Amniotic epithelial cell (primary cell): ENCODE data around the gene CRISP2.
"Not testable (repeated sequence)": the region's sequence is repeated elsewhere in the genome, so short reads cannot be mapped to it uniquely, and the experiment has no call there.

ENCODE experiments used
- DNase-seq: peaks from one replicate; pipeline ENCODE4 v3.0.0-alpha.2; 2010; ENCODE audit warnings: low read depth

The CRISP2 gene, protein sequence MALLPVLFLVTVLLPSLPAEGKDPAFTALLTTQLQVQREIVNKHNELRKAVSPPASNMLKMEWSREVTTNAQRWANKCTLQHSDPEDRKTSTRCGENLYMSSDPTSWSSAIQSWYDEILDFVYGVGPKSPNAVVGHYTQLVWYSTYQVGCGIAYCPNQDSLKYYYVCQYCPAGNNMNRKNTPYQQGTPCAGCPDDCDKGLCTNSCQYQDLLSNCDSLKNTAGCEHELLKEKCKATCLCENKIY

DNA sequence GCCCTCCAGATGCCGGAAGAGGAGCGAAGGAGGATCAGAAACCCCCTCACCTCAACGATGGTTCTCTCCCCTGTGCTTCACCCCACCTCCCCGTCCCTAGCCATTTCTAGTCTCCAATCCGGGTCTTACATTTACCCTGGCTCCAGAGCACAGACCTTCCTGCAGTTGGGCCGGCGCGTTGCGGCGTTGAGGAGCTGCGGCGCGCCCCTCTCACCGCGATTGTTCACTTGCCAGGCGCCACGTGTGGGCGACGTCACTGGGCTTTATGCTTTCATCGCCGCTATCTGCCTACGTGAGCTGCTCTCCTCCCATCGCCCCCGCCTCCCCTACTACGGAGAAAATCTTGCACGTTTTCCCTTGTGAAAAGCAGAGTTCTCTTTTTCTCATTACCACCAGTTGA lies at the start of gene CRISP2:
CRISP2 (minus strand) TSS at position 198 of the 400 bp plus-strand sequence. CDS start 4,347 bp downstream, outside the sequence.
- peak; percentile 6 for DNase-seq

DNA sequence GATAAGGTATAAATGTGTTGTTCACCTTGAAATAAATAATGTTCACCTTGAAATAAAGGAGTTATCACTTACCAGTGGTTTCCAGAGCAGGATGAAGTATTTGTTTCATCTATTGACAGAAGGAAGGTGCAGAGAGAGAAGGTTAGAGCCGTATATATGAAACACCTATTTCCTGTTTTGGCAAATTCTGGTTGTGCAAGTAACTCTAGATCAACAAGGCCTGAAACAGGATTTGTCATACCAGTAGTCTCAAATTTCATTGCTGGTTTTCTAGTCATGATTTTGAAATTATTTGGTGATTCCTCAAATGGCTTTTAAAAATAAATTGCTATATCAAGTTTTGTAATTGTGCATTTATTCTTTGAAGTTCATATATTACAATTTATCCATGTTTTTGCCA lies 30.9 kb upstream of the CRISP2 start, which contains the start of gene CRISP3:
CRISP3 (minus strand) TSS at position 130 of the 400 bp plus-strand sequence; CDS start at position 109, 21 bp downstream.
- DNase-seq = no peak

DNA sequence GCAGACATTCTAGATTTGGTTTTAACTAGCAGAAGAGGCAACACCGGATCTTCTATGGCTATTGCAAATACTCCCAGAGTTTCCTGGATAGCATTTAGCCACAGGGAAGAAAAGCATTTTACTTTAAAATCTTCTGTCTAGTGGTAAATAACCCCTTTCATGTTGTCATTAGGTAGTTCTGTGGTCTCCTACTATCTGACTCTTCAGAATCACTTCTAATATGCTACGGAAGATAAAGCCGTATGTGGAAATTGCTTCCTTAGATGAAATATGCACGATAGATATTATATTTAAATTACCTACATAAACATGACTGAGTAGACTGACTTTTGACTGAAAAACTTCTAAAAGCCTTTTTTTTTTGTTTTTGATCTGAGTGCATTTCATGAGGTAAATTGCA lies 30.1 kb upstream of the CRISP2 start:
- DNase-seq = no peak

DNA sequence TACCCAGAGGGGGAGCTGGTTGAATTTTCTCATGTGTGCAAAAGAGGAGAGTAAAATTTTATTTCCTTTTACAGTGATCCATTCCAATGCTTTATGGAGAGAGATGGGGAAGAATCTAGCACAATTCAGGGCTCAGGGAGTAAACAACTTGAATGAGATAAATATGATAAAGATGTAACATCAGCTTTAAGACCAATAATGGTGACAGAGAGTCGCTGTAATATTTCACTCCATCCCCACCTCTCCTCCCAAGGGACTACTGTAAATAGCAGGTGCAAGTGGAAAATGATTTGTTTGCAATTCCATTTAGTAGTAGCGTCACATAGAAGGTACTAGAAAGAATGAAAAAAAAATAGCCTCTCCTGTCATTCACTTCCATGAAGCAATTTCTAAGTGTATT lies 26.1 kb upstream of the CRISP2 start:
- no peak for DNase-seq

DNA sequence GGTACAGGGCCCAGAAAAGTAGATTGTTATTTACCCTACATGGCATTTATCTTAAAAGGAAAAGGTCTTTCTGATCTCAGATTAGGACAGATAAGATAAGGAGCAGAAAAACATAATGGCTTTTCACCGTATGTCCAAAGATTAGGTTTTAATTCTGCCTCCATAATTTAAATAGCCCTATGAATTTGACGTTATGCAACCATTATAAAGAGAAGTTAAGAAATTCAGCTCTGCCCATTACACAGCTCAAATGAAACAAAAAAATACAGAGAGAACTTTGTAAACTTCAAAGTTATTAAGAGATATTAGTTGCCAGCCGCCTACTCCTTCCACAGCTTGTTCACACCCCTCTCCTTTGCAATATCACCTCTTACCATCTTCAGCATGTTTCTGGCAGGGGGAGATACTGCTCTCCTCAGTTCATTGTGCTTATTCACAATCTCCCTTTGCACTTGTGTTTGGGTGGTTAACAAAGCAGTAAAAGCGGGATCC lies 22.7 kb upstream of the CRISP2 start:
- DNase-seq = no peak

DNA sequence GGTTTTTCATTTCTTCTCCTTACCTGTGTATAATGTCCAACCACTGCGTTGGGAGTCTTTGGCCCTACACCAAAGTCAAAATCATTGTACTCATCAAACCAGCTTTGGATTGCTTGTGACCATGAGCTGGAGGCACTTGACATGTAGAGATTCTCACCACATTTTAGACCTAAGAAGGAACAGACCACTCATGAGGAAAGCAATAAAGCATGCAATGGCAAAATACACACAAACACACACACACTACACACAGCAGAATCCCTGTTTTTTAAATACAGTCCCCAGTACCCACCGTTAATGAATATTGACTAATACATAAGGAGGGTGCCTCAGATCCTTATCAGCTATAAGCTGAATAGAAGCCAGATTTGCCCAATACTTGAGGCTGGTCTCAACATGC lies 20.3 kb upstream of the CRISP2 start:
- no peak for DNase-seq

DNA sequence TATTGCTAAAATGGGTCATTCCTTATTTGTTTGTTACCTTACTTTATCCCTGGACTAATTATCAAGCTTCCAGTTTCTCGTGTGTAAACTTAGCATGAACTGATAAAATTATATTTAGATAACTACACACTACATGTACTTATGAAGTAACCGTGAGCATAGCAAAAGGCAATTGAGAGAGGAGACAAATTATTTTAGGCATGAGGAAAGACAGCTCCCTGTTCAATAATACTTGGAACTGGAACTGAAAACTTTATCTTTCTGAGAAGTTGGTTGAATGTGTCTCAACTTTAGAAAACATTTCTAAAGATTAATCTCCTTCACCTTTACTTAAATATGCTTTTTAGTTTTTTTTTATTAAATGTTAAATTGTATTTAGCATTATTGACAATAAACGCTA lies 19.4 kb upstream of the CRISP2 start:
- no peak for DNase-seq

DNA sequence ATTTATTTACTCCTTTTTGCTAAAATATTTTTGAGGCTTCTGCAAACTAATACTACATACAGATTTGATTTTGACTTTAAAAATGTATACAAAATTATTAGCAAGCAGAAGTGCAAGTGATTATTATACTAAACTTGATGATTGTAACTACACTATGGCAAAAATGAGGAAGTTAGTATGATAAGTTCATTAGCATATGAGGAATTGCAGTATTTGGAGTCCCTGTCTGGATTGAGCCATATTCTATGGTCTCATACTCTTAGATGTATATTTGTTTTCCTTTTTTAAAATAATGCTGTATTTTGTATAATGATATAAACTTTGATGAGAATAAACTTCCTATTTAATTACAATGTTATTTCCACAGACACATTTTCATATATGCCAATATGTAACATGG lies 16.9 kb upstream of the CRISP2 start:
- no peak for DNase-seq

DNA sequence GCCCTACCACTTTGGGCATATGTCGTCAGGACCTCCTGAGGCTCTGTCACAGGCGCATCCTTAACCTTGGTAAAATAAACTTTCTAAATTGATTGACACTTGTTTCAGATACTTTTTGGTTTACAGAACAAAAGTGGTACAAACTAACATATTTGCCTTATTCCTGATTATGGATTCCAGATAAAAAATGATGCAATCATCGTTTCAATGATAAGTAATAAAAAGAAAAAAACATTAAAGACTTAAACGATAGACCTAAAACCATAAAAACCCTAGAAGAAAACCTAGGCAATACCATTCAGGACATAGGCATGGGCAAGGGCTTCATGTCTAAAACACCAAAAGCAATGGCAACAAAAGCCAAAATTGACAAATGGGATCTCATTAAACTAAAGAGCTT lies 10.6 kb upstream of the CRISP2 start:
- DNase-seq = not testable (repeated sequence)

DNA sequence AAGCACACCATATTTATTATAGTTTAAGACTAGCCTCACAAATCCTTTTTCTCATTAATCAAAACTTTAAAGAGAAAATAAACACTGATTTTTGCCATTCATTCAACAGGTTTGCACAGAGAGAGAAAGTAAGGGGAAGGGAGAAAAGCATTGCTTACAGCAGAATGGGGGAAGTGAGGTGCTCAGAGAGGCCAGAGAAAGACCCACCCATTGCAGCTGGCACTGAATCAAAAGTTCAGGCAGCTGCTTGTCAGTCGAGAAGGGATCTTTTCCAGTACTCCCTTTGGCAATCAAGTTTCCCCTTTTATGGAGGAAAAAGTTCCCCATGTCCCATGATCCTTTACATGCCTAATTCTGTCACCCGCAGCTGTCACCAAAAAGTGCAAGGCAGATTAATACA lies 8.0 kb upstream of the CRISP2 start:
- DNase-seq = no peak

DNA sequence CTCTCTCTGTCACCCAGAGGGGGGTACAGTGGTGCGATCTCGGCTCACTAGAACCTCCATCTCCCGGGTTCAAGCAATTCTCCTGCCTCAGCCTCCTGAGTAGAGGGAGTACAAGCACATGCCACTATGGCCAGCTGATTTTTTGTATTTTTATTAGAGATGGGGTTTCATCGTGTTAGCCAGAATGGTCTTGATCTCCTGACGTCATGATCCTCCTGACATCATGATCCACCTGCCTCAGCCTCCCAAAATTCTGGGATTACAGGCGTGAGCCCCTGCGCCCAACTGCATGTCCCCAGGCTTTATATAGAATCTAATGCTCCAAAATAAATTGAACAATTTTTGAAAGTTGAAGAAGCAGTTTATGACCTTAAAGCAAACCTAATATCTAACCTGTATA lies 7.0 kb upstream of the CRISP2 start:
- DNase-seq = no peak

DNA sequence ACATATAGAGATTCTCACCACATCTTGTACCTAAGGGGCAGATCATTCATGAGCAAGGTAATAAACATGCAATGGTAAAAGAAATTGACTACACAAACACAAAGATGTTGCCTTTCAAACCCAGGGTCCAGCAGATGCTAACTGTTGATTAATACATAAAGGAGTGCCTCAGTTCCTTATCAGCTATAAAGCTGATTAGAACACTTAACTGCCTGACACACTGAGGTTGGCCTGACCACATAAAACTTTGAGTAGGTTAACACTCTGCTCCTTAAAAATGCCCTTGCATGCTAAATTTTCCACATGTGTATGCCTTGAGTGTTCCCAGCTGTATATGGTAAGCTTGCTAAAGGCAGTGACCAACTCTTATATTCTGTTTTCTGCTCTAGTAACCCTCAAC lies 14.9 kb downstream of the CRISP2 start:
- DNase-seq = no peak

DNA sequence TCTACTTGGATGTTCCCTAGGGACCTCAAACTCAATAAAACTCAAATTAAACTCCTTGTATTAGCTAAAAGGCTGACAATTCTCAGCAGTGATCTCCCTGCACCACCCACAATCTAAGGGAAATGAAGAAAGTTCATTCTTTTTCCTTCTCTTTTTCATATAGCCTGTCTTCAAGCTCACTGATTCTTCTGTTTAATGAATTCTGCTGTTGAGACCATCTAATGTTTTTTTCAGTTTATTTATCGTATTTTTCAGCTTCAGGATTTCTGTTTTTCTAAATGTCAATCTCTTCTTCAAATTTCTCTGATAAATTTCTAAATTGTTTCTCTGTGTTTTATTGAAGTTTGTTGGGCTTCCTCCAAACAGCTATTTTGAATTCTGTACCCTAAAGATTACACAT lies 19.8 kb downstream of the CRISP2 start:
- no peak for DNase-seq

DNA sequence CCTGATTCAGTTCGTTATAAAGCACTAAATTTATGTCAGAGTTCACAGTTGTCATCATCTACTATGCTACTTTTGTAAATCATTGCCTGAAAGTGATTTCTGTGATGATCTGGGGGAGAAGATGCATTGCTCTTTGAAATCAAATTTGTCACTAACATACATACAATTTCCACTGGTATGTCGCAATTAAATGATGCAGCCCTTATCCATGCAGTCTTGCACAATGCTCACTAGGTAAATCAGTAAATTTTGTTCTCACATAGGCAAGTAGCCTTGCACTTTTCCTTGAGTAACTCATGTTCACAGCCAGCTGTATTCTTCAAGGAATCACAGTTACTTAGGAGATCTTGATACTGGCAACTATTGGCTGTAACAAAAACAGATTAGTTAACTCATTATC lies 20.8 kb downstream of the CRISP2 start:
- DNase-seq = peak; percentile 5

DNA sequence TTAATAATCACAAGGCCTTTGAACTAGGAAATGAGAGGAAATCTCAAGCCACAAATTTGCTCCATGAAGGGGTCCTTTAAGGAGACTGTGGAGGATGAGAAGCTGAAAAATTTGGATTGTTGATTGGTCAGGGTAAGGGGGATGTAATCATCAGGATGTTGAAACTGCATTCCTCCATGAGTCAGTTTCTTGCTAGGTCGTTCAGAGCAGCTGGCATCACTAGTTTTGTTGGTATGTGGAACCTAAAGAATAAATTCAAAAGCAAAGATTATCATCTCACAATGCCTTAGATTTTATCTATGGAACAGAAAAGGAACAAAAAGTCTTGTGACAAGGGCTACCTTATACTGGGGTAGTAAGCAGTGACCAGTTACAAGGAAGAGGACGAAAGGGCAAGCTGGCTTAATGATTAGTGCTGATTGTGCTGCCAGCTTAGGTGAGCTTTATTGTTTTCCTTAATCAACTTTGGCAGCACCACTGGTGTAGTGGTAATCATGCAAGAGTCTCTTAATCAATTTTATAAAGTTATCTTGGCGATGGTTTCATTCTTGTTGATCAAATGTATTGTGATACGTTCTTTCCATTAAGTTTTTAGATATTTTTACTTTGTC lies 36.6 kb downstream of the CRISP2 start:
- DNase-seq = peak; percentile 84

DNA sequence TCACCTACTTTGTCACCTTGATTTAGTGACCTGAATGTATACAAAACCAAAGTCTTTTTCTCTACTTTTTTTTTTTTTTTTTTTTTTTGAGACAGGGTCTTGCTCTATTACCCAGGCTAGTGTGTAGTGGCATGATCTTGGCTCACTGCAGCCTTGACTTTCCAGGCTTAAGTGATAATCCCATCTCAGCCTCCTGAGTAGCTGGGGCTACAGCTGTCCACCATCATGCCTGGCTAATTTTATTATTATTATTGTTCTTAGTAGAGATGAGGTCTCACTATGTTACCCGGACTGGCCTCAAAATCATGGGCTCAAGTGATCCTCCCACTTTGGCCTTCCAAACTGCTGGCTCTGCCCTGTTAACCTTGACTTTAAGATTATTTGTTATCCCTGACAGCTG lies 37.5 kb downstream of the CRISP2 start:
- DNase-seq = no peak

DNA sequence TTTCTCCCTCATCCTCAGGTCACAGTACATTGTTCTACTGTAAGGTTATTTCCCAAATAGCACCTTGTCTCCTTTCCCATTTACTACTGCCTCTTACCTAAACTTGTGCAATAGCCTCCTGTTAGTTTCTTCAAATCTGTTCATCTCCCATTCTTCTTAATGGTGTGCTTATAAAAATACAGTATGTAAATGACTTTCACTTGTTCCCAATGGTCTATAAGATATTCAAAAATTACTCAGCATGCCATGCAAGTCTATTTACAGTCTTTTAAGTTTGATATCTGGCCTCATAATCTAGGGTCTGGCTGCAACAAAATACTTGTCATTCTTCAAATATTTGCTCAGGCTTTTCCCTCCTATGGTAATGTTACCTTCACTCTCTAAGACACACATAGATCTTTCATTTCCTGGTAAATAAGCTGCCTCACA lies 45.2 kb downstream of the CRISP2 start:
- peak; percentile 27 for DNase-seq

DNA sequence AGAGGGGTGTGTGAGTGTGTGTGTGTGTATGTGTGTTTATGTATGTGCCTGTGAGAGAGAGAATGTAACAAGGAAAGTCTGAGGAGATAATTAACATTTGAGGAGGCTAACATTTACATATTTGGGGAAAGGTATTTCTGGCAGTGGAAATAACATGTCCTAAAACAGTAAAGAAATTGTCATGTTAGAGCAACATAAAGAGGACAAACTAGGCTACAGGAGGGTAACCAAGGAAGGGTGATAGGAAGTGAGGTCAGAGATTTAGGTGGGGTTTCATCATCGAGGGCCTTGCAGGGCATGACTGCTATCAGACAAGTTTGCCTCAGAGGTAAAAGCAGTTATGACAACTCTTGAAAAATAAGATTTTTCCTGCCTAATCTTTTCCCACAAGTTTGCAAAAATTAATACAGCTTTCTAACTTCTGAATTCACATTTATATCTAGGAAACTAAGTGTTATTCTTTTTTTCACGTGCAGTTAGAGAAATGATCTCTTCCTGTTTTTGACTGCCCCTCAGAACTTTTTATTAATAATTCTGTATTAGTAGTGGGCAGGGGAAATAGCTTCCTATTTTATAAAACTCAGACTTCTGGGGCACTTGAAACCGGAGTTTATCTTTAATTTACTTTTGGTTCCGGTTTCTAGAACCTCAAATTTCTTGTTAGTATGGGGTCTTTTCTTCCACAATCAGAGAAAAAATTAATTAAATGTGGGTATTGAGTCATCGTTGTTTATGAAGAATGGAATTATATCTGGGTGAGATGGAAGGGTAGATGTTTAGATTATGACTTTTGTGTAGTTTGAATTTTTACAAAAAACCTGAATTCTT lies 46.2 kb downstream of the CRISP2 start:
- no peak for DNase-seq

DNA sequence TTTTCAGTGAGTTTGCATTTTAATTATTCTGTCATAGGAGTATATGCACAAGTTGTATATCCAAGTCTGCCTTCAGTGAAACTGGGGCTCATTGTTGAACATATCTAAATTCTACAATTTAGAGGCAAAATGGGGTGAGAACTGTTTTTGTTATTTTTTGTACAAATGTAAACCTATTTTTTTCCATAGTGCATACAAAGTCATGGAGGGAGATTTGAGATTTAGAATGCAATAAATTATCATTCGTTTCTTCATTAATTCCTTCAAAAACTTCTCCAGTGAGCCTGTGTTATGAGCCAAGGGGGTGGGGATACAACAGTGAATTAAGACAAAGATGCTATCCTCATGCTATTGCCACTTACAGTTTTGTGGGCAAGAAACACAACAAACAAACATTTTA lies 46.9 kb downstream of the CRISP2 start:
- no peak for DNase-seq

DNA sequence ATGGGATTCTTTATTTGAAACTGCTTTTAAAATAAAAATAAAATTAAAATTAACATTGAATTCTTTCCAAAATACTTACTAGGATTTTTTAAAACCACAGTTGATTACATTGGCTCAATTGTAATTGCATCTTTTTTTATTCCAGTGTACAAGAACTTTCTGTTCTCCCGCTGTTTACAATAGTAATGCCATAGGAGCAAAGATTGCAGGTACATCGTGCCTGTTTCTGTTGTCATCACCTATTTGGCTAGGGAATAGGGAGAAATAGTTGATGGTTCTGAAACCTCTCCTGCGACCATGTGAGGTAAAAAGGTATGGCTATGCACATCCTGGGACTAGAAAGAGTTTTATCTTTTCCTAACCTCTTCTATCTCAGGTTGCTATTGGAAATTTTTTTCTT lies 48.5 kb downstream of the CRISP2 start:
- no peak for DNase-seq

DNA sequence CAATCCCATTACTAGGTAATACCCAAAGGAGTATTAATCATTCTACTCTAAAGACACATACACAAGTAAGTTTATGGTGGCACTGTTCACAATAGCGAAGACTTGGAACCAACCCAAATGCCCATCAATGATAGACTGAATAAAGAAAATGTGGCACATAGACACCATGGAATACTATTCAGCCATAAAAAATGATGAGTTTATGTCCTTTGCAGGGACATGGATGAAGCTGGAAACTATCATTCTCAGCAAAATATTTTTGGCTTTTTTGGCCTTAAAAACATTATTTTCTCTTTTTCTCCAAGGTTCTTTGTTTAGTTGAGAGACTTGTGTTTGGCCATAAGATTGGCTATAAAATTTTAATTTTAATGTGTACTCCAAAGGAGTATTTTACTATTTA lies 49.3 kb downstream of the CRISP2 start:
- DNase-seq = not testable (repeated sequence)

DNA sequence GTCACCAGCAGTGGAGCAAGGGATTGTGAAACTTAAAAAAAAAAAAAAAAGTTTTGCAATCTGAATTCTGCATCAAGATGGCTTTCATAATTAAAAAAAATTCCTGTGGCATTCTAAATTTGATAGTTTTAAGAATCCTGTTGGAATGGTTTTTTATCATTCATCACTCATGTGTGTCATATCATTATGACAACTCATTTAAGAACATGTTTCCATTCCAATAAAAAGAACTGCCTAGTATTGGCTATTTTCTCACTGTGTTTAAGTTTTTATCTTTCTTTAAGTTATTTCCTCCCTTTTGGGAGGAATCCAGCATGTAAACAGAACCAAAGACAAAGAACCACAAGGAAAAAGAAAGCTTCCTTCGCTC lies 50.5 kb downstream of the CRISP2 start:
- peak; percentile 8 for DNase-seq
